HUES64 (cell line): ENCODE measurements around the gene BOC.

ENCODE experiments used
- H3K27ac ChIP-seq: 2 replicates; pipeline ENCODE4 v1.7.0; 2013; ENCODE audit warnings: low read depth, low read length, inconsistent platforms
- H3K27me3 ChIP-seq: 2 replicates; pipeline ENCODE4 v1.6.1; 2013; ENCODE audit warnings: mild to moderate bottlenecking, low read length; ENCODE audit not compliant: insufficient read depth
- H3K36me3 ChIP-seq: 2 replicates; pipeline ENCODE4 v1.6.1; 2013; ENCODE audit warnings: mild to moderate bottlenecking, low read length; ENCODE audit not compliant: insufficient read depth
- H3K4me1 ChIP-seq: 2 replicates; pipeline ENCODE4 v1.6.1; 2013; ENCODE audit warnings: mild to moderate bottlenecking, low read length, moderate library complexity; ENCODE audit not compliant: insufficient read depth
- H3K4me3 ChIP-seq: 2 replicates; pipeline ENCODE4 v1.5.1; 2013; ENCODE audit warnings: mild to moderate bottlenecking, low read length, moderate library complexity
- H3K9ac ChIP-seq: 2 replicates; pipeline ENCODE4 v1.6.1; 2013; ENCODE audit warnings: mild to moderate bottlenecking, low read depth, low read length
- H3K9me3 ChIP-seq: 2 replicates; pipeline ENCODE4 v1.6.1; 2013; ENCODE audit warnings: low read depth, low read length; ENCODE audit not compliant: insufficient read depth
- WGBS: fragments of 150-250, 120-280 bp; methylation state at CpG from one replicate; pipeline ENCODE4 v1.1.7; 2013; ENCODE audit warnings: missing lambda C conversion rate; 5-methylcytosine and 5-hydroxymethylcytosine counted together

BOC gene

GRCh38 chr3:113312416-113312815, 101.1 kb downstream of the BOC start:
- no peak overlapping the region for H3K9ac ChIP-seq
- 62% methylated on average over 3 of the region's 3 CpGs for WGBS
- H3K36me3 ChIP-seq, result peaks cover 3% of the 10 kb centered on the region; the same call in 1 of the 2 replicates
- no peaks in the 10 kb centered on the region for H3K27me3 ChIP-seq
- peaks cover 39% of the 10 kb centered on the region for H3K9me3 ChIP-seq
- peak overlapping the region; percentile 83; the same call in 1 of the 2 replicates for H3K27ac ChIP-seq
- no peaks in the 10 kb centered on the region for H3K4me1 ChIP-seq
- no peak overlapping the region for H3K4me3 ChIP-seq

GRCh38 chr3:113314923-113315322, 103.6 kb downstream of the BOC start:
- H3K9me3 ChIP-seq, result peaks cover 39% of the 10 kb centered on the region
- no peaks in the 10 kb centered on the region for H3K4me1 ChIP-seq
- peaks cover 3% of the 10 kb centered on the region; the same call in 1 of the 2 replicates for H3K36me3 ChIP-seq
- H3K27me3 ChIP-seq, result no peaks in the 10 kb centered on the region
- no peak overlapping the region for H3K27ac ChIP-seq
- no peak overlapping the region for H3K9ac ChIP-seq
- no CpG with 5 or more reads among the region's 2 CpGs for WGBS
- H3K4me3 ChIP-seq, result no peak overlapping the region

GRCh38 chr3:113329757-113330156, 118.4 kb downstream of the BOC start:
- no peaks in the 10 kb centered on the region for H3K27me3 ChIP-seq
- no peak overlapping the region for H3K27ac ChIP-seq
- no peaks in the 10 kb centered on the region for H3K36me3 ChIP-seq
- no peaks in the 10 kb centered on the region for H3K9me3 ChIP-seq
- H3K4me1 ChIP-seq, result no peaks in the 10 kb centered on the region
- H3K9ac ChIP-seq, result no peak overlapping the region
- 86% methylated on average over 2 of the region's 2 CpGs for WGBS
- no peak overlapping the region for H3K4me3 ChIP-seq

- Histone ChIP-seq H3K27ac (no peak overlapping the region), H3K27me3 (no peaks in the 10 kb centered on the region), H3K9ac (no peak overlapping the region), H3K9me3 (no peaks in the 10 kb centered on the region), H3K4me1 (no peaks in the 10 kb centered on the region), H3K36me3 (no peaks in the 10 kb centered on the region), H3K4me3 (no peak overlapping the region)
- WGBS, result 92% methylated on average over 2 of the region's 2 CpGs
Observed at GRCh38 chr3:113330742-113331141, 119.4 kb downstream of the BOC start.

- Histone ChIP-seq H3K9ac (no peak overlapping the region), H3K4me3 (no peak overlapping the region), H3K36me3 (no peaks in the 10 kb centered on the region), H3K9me3 (no peaks in the 10 kb centered on the region), H3K27me3 (no peaks in the 10 kb centered on the region), H3K27ac (no peak overlapping the region), H3K4me1 (no peaks in the 10 kb centered on the region)
Observed at GRCh38 chr3:113331187-113331586, 119.8 kb downstream of the BOC start.
